OCI-LY7 (cell line): ENCODE results near the gene PELI2.

ENCODE experiments used
- EZH2phosphoT487 ChIP-seq: fragments of 200-600 bp; sonication (generic); IDR thresholded peaks from 2 replicates; pipeline ENCODE4 v1.6.1; 2018; ENCODE audit warnings: low read depth, borderline replicate concordance, mild to moderate bottlenecking, mixed run types, antibody characterized with exemption, low read length, moderate library complexity, mixed read lengths
- TF ChIP-seq, protein P1 (sequence below): fragments of 200-600 bp; sonication (generic); conservative IDR thresholded peaks from 2 replicates; pipeline ENCODE4 v1.5.1; 2014; ENCODE audit warnings: mild to moderate bottlenecking, antibody characterized with exemption, low read length, moderate library complexity, mixed read lengths

- TF ChIP-seq, protein P1, sequence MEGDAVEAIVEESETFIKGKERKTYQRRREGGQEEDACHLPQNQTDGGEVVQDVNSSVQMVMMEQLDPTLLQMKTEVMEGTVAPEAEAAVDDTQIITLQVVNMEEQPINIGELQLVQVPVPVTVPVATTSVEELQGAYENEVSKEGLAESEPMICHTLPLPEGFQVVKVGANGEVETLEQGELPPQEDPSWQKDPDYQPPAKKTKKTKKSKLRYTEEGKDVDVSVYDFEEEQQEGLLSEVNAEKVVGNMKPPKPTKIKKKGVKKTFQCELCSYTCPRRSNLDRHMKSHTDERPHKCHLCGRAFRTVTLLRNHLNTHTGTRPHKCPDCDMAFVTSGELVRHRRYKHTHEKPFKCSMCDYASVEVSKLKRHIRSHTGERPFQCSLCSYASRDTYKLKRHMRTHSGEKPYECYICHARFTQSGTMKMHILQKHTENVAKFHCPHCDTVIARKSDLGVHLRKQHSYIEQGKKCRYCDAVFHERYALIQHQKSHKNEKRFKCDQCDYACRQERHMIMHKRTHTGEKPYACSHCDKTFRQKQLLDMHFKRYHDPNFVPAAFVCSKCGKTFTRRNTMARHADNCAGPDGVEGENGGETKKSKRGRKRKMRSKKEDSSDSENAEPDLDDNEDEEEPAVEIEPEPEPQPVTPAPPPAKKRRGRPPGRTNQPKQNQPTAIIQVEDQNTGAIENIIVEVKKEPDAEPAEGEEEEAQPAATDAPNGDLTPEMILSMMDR = no peak
- no peak for TF ChIP-seq EZH2phosphoT487
Measured at GRCh38 chr14:56213306-56213705, 95.1 kb downstream of the PELI2 start.
